ENCODE data around the gene CD3G. TPM values are rescaled to one million over a fixed set of nuclear protein-coding genes. Genes with fewer than 3 reads are reported as not detected.
A peak's percentile ranks its signal among the peaks of the same experiment; 100 is the strongest.

The CD3G gene
- total RNA-seq, 2 experiments from 2014 or later: 199 to 212 TPM

- H3K27me3 Mint-ChIP-seq: no peaks in the 10 kb centered on the region
- H3K4me1 Mint-ChIP-seq: peaks cover 26% of the 10 kb centered on the region
- no peak overlapping the region for H3K27ac Mint-ChIP-seq
- H3K9me3 Mint-ChIP-seq: no peaks in the 10 kb centered on the region
- DNase-seq (no peak), ATAC-seq (ENCODE audit: low read depth) (no peak)
- peaks cover 28% of the 10 kb centered on the region for H3K36me3 Mint-ChIP-seq
- POLR2A ChIA-PET: no interaction called here
- no peak overlapping the region for H3K4me3 Mint-ChIP-seq
Observed at GRCh38 chr11:118364956-118365615, 20.9 kb downstream of the CD3G start.

DNA sequence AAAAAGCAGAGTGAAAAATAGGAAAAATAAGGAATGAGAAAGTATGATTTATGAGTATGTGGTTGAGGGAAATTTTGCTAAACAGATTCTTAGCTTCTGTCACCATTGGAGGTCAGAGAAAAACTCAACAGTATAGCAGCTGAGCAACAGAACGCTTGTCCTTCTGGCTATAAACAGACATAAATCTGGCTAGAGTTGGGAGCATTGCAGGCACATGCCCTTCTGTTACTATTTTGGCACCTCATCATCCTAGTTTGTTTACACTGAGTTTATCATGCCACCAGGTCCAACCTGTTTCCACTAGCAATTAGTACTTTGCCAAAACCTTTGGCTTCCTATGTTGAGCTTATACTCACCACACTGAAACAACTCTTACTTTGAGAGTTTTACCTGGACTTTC lies 22.1 kb downstream of the CD3G start:
- Mint-ChIP-seq H3K27me3 (no peaks in the 10 kb centered on the region), H3K27ac (no peak overlapping the region), H3K36me3 (peaks cover 31% of the 10 kb centered on the region), H3K4me1 (peaks cover 19% of the 10 kb centered on the region), H3K4me3 (no peak overlapping the region), H3K9me3 (no peaks in the 10 kb centered on the region)
- DNase-seq (no peak), ATAC-seq (ENCODE audit: low read depth) (no peak)
- POLR2A ChIA-PET: no interaction called here

- Mint-ChIP-seq H3K27ac (no peak overlapping the region), H3K4me3 (no peak overlapping the region), H3K9me3 (no peaks in the 10 kb centered on the region), H3K4me1 (no peaks in the 10 kb centered on the region), H3K27me3 (no peaks in the 10 kb centered on the region), H3K36me3 (peaks cover 34% of the 10 kb centered on the region)
- POLR2A ChIA-PET: no interaction called here
- DNase-seq (no peak), ATAC-seq (ENCODE audit: low read depth) (no peak)
Observed at GRCh38 chr11:118370774-118371173, 26.6 kb downstream of the CD3G start.

DNA sequence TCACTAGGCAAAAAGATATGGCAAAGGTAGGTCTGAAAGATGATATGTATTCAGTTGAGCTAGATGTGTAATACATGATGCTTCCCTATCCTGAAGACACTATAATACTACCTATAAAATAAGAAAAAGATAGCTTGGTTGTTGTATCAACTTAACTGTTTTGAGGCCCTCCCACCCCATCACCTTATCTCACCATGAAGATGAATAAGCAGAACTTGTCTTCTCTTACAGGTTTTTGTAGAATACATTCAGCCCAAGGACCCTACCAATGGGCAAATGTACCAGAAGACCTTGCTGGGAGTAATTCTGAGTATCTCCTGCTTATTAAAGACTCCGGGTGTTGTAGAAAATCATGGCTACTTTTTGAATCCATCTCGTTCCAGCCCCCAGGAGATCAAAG lies 29.1 kb downstream of the CD3G start:
- H3K4me1 Mint-ChIP-seq: no peaks in the 10 kb centered on the region
- POLR2A ChIA-PET: interaction anchor here (0.9 kb wide), 1 partner anchor 11 kb away, joined by 3 read pairs; no protein-coding TSS in a partner anchor
- H3K9me3 Mint-ChIP-seq: no peaks in the 10 kb centered on the region
- DNase-seq (no peak), ATAC-seq (ENCODE audit: low read depth) (no peak)
- no peak overlapping the region for H3K27ac Mint-ChIP-seq
- no peaks in the 10 kb centered on the region for H3K27me3 Mint-ChIP-seq
- H3K36me3 Mint-ChIP-seq: peaks cover 30% of the 10 kb centered on the region
- H3K4me3 Mint-ChIP-seq: no peak overlapping the region

- Mint-ChIP-seq H3K27me3 (no peaks in the 10 kb centered on the region), H3K27ac (no peak overlapping the region), H3K4me1 (no peaks in the 10 kb centered on the region), H3K9me3 (no peaks in the 10 kb centered on the region), H3K4me3 (no peak overlapping the region), H3K36me3 (peaks cover 29% of the 10 kb centered on the region)
- no peak for ATAC-seq (ENCODE audit: low read depth)
- DNase-seq: no peak
- POLR2A ChIA-PET: interaction anchor here (0.9 to 1.0 kb wide), 2 partner anchors 11 to 82 kb away, joined by 3 read pairs; no protein-coding TSS in a partner anchor
Observed at GRCh38 chr11:118373871-118374270, 29.7 kb downstream of the CD3G start.

- no peaks in the 10 kb centered on the region for H3K4me1 Mint-ChIP-seq
- H3K27me3 Mint-ChIP-seq: no peaks in the 10 kb centered on the region
- ATAC-seq (ENCODE audit: low read depth): no peak
- H3K36me3 Mint-ChIP-seq: peaks cover 22% of the 10 kb centered on the region
- no peak for DNase-seq
- no peak overlapping the region for H3K4me3 Mint-ChIP-seq
- H3K9me3 Mint-ChIP-seq: no peaks in the 10 kb centered on the region
- no peak overlapping the region for H3K27ac Mint-ChIP-seq
- POLR2A ChIA-PET: interaction anchor here (1.0 to 1.4 kb wide), 2 partner anchors 15 to 83 kb away, joined by 3 read pairs; partner anchors contain the start of gene UBE4A
Observed at GRCh38 chr11:118374729-118375128, 30.6 kb downstream of the CD3G start.

- Mint-ChIP-seq H3K36me3 (peaks cover 19% of the 10 kb centered on the region), H3K4me1 (no peaks in the 10 kb centered on the region), H3K27ac (peak overlapping the region; percentile 56), H3K4me3 (no peak overlapping the region), H3K9me3 (no peaks in the 10 kb centered on the region), H3K27me3 (no peaks in the 10 kb centered on the region)
- DNase-seq: no peak
- ATAC-seq (ENCODE audit: low read depth): no peak
- POLR2A ChIA-PET: interaction anchor here (0.8 to 1.4 kb wide), 2 partner anchors 17 to 62 kb away, joined by 3 read pairs; partner anchors contain the start of gene UBE4A
Observed at GRCh38 chr11:118375978-118376377, 31.8 kb downstream of the CD3G start.

- H3K27me3 Mint-ChIP-seq: no peaks in the 10 kb centered on the region
- H3K36me3 Mint-ChIP-seq: peaks cover 15% of the 10 kb centered on the region
- ATAC-seq (ENCODE audit: low read depth): no peak
- POLR2A ChIA-PET: no interaction called here
- H3K4me1 Mint-ChIP-seq: no peaks in the 10 kb centered on the region
- H3K27ac Mint-ChIP-seq: no peak overlapping the region
- DNase-seq: no peak
- H3K9me3 Mint-ChIP-seq: no peaks in the 10 kb centered on the region
- no peak overlapping the region for H3K4me3 Mint-ChIP-seq
Observed at GRCh38 chr11:118379497-118379896, 35.4 kb downstream of the CD3G start.

- DNase-seq (no peak), ATAC-seq (ENCODE audit: low read depth) (no peak)
- POLR2A ChIA-PET: no interaction called here
- Mint-ChIP-seq H3K27ac (no peak overlapping the region), H3K4me3 (no peak overlapping the region), H3K4me1 (no peaks in the 10 kb centered on the region), H3K36me3 (peaks cover 19% of the 10 kb centered on the region), H3K9me3 (no peaks in the 10 kb centered on the region), H3K27me3 (no peaks in the 10 kb centered on the region)
Observed at GRCh38 chr11:118380571-118380970, 36.4 kb downstream of the CD3G start.

- Mint-ChIP-seq H3K9me3 (no peaks in the 10 kb centered on the region), H3K4me1 (no peaks in the 10 kb centered on the region), H3K4me3 (no peak overlapping the region), H3K36me3 (peaks cover 23% of the 10 kb centered on the region), H3K27me3 (no peaks in the 10 kb centered on the region), H3K27ac (no peak overlapping the region)
- DNase-seq (no peak), ATAC-seq (ENCODE audit: low read depth) (no peak)
- POLR2A ChIA-PET: interaction anchor here (0.6 to 0.7 kb wide), 2 partner anchors 21 to 126 kb away, joined by 3 to 5 read pairs; no protein-coding TSS in a partner anchor
Observed at GRCh38 chr11:118382954-118383353, 38.8 kb downstream of the CD3G start.

- no peaks in the 10 kb centered on the region for H3K9me3 Mint-ChIP-seq
- H3K4me3 Mint-ChIP-seq: no peak overlapping the region
- POLR2A ChIA-PET: interaction anchor here (0.7 kb wide), 1 partner anchor 22 kb away, joined by 5 read pairs; no protein-coding TSS in a partner anchor
- no peaks in the 10 kb centered on the region for H3K4me1 Mint-ChIP-seq
- H3K27me3 Mint-ChIP-seq: no peaks in the 10 kb centered on the region
- no peak overlapping the region for H3K27ac Mint-ChIP-seq
- H3K36me3 Mint-ChIP-seq: peaks cover 20% of the 10 kb centered on the region
- DNase-seq (no peak), ATAC-seq (ENCODE audit: low read depth) (no peak)
Observed at GRCh38 chr11:118383657-118384056, 39.5 kb downstream of the CD3G start.

GRCh38 chr11:118396097-118396501 lies 52.0 kb downstream of the CD3G start:
- H3K4me3 Mint-ChIP-seq: peak overlapping the region; percentile 43
- no peaks in the 10 kb centered on the region for H3K9me3 Mint-ChIP-seq
- H3K36me3 Mint-ChIP-seq: peaks cover 19% of the 10 kb centered on the region
- peak overlapping the region; percentile 86 for H3K27ac Mint-ChIP-seq
- ATAC-seq (ENCODE audit: low read depth) (no peak), DNase-seq (no peak)
- no peaks in the 10 kb centered on the region for H3K27me3 Mint-ChIP-seq
- POLR2A ChIA-PET: no interaction called here
- H3K4me1 Mint-ChIP-seq: peaks cover 36% of the 10 kb centered on the region

GRCh38 chr11:118397448-118397847 lies 53.3 kb downstream of the CD3G start:
- Mint-ChIP-seq H3K9me3 (no peaks in the 10 kb centered on the region), H3K27me3 (no peaks in the 10 kb centered on the region), H3K27ac (no peak overlapping the region), H3K4me3 (no peak overlapping the region), H3K4me1 (peaks cover 37% of the 10 kb centered on the region), H3K36me3 (peaks cover 22% of the 10 kb centered on the region)
- no peak for DNase-seq
- POLR2A ChIA-PET: interaction anchor here (0.7 to 3.9 kb wide), 4 partner anchors 38 to 670 kb away, joined by 3 to 22 read pairs (median 8); partner anchors contain the start of genes KMT2A, UBE4A and VPS11
- ATAC-seq (ENCODE audit: low read depth): no peak

All from activated naive CD8-positive, alpha-beta T cell treated with anti-CD3 and anti-CD28 coated beads, Interleukin-2, amount 10 ng/mL, durations not matched to agents 7 days and 5 days (primary cell).